Neural progenitor cell (in vitro differentiated cells): ENCODE results near the gene RERE.

ENCODE experiments used
- EZH2 ChIP-seq: fragments of 200-600 bp; sonication (generic); IDR thresholded peaks from 2 replicates; pipeline ENCODE4 v1.6.1; 2017; ENCODE audit warnings: antibody characterized with exemption, mild to moderate bottlenecking, moderate library complexity
- EZH2phosphoT487 ChIP-seq: fragments of 200-600 bp; sonication (generic); IDR thresholded peaks from 2 replicates; pipeline ENCODE4 v1.6.1; 2017; ENCODE audit warnings: antibody characterized with exemption
- TF ChIP-seq, protein P1 (sequence below): fragments of 200-600 bp; sonication (generic); IDR thresholded peaks from 2 replicates; pipeline ENCODE4 v1.5.1; 2017; ENCODE audit warnings: antibody characterized with exemption, mild to moderate bottlenecking

- TF ChIP-seq EZH2 (no peak), EZH2phosphoT487 (no peak)
- TF ChIP-seq, protein P1, sequence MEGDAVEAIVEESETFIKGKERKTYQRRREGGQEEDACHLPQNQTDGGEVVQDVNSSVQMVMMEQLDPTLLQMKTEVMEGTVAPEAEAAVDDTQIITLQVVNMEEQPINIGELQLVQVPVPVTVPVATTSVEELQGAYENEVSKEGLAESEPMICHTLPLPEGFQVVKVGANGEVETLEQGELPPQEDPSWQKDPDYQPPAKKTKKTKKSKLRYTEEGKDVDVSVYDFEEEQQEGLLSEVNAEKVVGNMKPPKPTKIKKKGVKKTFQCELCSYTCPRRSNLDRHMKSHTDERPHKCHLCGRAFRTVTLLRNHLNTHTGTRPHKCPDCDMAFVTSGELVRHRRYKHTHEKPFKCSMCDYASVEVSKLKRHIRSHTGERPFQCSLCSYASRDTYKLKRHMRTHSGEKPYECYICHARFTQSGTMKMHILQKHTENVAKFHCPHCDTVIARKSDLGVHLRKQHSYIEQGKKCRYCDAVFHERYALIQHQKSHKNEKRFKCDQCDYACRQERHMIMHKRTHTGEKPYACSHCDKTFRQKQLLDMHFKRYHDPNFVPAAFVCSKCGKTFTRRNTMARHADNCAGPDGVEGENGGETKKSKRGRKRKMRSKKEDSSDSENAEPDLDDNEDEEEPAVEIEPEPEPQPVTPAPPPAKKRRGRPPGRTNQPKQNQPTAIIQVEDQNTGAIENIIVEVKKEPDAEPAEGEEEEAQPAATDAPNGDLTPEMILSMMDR: no peak
Observed at GRCh38 chr1:8539683-8540082, 277.8 kb downstream of the RERE start.
